ENCODE results near the gene BHLHE40.
"Not testable (repeated sequence)": the region's sequence is repeated elsewhere in the genome, so short reads cannot be mapped to it uniquely, and the experiment has no call there.

BHLHE40 gene

GRCh38 chr3:4950948-4951347, 28.3 kb upstream of the BHLHE40 start:
- H3K4me1 Mint-ChIP-seq (ENCODE audit: low read depth), result peaks cover 7% of the 10 kb centered on the region
- no peak overlapping the region for H3K4me3 Mint-ChIP-seq
- H3K27ac Mint-ChIP-seq, result no peak overlapping the region
- H3K36me3 Mint-ChIP-seq (ENCODE audit: low read depth), result peaks cover 11% of the 10 kb centered on the region
- no peaks in the 10 kb centered on the region for H3K9me3 Mint-ChIP-seq
- H3K27me3 Mint-ChIP-seq (ENCODE audit: low read depth), result no peaks in the 10 kb centered on the region

DNA sequence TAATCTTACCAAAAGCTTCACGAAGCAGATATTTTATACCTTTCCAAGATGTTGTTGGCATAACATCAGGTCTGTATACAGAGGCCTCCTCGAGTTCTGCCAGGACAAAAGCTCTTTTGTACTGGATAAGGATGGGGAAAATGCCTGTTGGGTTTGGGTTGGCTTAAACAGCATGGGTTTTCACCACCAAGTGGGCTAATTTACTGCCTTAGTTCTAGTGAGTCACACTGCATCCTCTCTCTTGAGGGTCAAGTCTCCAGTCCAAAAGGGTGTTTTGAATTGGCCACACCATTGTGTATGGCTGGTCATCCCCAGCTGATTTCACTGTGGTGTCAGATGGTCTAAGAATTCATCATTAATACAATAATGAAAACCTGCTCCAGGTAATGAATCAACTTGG, 26.1 kb upstream of the BHLHE40 start:
- Mint-ChIP-seq H3K9me3 (peaks cover 9% of the 10 kb centered on the region), H3K27ac (no peak overlapping the region), H3K27me3 (ENCODE audit: low read depth) (no peaks in the 10 kb centered on the region), H3K36me3 (ENCODE audit: low read depth) (peaks cover 20% of the 10 kb centered on the region), H3K4me3 (no peak overlapping the region), H3K4me1 (ENCODE audit: low read depth) (peaks cover 2% of the 10 kb centered on the region)

DNA sequence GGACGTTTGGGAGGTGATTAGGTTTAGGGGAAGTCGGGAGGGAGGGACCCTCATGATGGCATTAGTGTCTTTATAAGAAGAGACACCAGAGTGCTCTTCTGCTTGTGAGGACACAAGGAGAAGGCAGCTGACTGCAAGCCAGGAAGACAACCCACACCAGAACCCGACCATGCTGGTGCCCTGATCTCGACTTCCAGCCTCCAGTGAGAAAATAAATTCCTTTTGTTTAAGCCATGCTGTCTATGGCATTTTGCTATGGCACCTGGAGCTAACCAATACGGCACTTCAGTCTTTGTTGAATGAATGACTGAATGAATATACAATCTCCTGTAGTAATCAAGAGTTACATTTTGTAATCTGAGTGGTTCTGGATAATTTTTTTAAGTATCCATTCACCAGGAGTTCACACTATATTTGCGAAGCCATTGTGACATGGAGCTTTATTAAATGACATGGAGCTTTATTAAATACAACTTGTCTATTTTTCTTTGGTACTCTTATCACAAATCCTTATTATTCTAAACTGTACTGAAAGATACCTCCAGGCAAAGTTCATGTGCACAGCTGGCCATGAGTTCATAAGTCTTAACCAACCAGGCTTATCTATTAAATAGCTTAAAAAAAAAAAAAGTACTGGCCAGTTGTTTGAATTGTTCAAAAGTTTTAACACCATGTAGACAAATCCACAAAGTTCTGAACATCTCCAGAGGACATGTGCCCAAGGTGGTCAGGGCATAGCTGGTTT, 24.8 kb upstream of the BHLHE40 start:
- Mint-ChIP-seq H3K27me3 (ENCODE audit: low read depth) (no peaks in the 10 kb centered on the region), H3K9me3 (peaks cover 20% of the 10 kb centered on the region), H3K4me1 (ENCODE audit: low read depth) (peaks cover 2% of the 10 kb centered on the region), H3K27ac (no peak overlapping the region), H3K36me3 (ENCODE audit: low read depth) (peaks cover 26% of the 10 kb centered on the region), H3K4me3 (no peak overlapping the region)

GRCh38 chr3:4956099-4956498, 23.1 kb upstream of the BHLHE40 start:
- Mint-ChIP-seq H3K36me3 (ENCODE audit: low read depth) (peaks cover 26% of the 10 kb centered on the region), H3K9me3 (peaks cover 24% of the 10 kb centered on the region), H3K4me3 (no peak overlapping the region), H3K27me3 (ENCODE audit: low read depth) (no peaks in the 10 kb centered on the region), H3K27ac (no peak overlapping the region), H3K4me1 (ENCODE audit: low read depth) (peaks cover 2% of the 10 kb centered on the region)

GRCh38 chr3:4956738-4957137, 22.5 kb upstream of the BHLHE40 start:
- H3K9me3 Mint-ChIP-seq, result peaks cover 24% of the 10 kb centered on the region
- no peaks in the 10 kb centered on the region for H3K27me3 Mint-ChIP-seq (ENCODE audit: low read depth)
- H3K4me1 Mint-ChIP-seq (ENCODE audit: low read depth), result peaks cover 2% of the 10 kb centered on the region
- peaks cover 26% of the 10 kb centered on the region for H3K36me3 Mint-ChIP-seq (ENCODE audit: low read depth)
- H3K4me3 Mint-ChIP-seq, result no peak overlapping the region
- H3K27ac Mint-ChIP-seq, result no peak overlapping the region

GRCh38 chr3:4957978-4958377, 21.3 kb upstream of the BHLHE40 start:
- Mint-ChIP-seq H3K27me3 (ENCODE audit: low read depth) (no peaks in the 10 kb centered on the region), H3K9me3 (peaks cover 24% of the 10 kb centered on the region), H3K27ac (no peak overlapping the region), H3K4me3 (no peak overlapping the region), H3K4me1 (ENCODE audit: low read depth) (peaks cover 2% of the 10 kb centered on the region), H3K36me3 (ENCODE audit: low read depth) (peaks cover 26% of the 10 kb centered on the region)

DNA sequence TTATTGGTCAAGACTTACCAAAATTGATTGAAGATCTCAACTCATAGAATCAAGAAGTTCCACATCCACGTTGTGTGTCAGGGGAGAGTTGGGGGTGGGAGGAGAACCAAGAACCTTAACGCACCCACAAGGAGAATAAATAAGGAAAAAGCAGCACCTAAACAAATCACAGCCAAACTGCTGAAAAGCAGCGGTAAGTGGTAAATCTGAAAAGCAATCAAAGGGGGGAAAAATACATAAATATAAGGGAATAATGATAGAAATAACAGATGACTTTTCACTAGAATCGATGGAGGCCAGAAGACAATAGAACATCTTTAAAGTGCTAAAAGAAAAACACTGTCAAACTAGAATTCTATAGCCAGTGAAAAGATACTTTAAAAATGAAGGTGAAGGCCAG, 20.1 kb upstream of the BHLHE40 start:
- H3K4me3 Mint-ChIP-seq, result no peak overlapping the region
- peaks cover 27% of the 10 kb centered on the region for H3K36me3 Mint-ChIP-seq (ENCODE audit: low read depth)
- H3K9me3 Mint-ChIP-seq, result peaks cover 28% of the 10 kb centered on the region
- H3K27me3 Mint-ChIP-seq (ENCODE audit: low read depth), result no peaks in the 10 kb centered on the region
- no peak overlapping the region for H3K27ac Mint-ChIP-seq
- H3K4me1 Mint-ChIP-seq (ENCODE audit: low read depth), result peaks cover 2% of the 10 kb centered on the region

DNA sequence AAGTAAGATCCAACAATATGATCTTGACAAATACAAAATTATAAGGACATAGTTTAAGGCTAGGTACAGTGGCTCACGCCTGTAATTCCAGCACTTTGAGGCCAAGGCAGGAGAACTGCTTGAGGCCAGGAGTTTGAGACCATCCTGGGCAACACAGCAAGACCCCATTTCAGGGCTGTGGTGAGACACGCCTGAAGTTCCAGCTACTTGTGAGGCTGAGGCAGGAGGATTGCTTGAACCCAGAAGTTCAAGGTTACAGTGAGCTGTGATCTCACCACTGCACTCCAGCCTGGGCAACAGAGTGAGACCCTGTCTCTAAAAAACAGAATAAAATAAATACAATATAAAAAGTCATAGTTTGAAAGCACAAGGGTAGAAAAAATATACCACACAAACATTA, 17.4 kb upstream of the BHLHE40 start:
- H3K4me1 Mint-ChIP-seq (ENCODE audit: low read depth), result peaks cover 15% of the 10 kb centered on the region
- peaks cover 41% of the 10 kb centered on the region for H3K9me3 Mint-ChIP-seq
- H3K36me3 Mint-ChIP-seq (ENCODE audit: low read depth), result peaks cover 32% of the 10 kb centered on the region
- H3K4me3 Mint-ChIP-seq; H3K27ac Mint-ChIP-seq; H3K27me3 Mint-ChIP-seq (ENCODE audit: low read depth): not testable (repeated sequence)

DNA sequence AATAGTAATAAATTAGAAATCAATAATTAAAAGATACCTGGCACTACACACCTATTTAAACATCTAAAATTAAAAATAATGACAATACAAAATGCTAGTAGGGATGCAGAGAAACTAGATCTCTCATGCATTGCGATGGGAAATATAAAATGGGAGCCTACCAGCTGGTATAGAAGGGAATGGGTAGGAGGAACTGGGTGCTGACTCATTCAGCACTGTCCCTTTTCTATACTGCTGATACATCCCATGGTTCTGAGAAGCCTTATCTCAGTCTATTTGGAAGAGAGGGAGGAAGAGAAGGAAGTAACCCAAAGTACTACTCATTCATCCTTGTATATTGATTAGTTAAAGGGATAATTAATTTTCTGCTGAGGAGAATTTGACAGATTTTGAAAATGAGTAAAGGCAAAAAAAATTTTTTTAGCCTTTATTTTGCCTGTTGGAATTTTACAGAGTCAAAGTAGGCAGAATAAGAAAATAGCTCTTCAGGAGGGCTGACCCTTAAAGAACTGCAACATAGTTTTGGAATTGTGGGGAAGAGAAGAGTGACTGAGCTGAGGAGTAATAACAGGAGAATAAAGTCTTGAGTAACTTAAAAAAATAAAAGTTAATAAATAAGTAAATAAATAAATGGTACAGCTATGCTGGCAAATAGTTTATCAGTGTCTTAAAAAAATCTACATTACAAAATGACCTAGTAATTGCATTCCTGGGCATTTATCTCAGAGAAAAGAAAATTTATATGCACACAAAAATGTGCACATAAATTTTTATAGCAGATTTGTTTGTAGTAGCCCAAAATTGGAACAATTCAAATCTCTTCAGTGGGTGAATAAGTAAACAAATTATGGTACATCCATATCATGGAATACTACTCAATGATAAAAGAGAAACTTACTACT, 15.3 kb upstream of the BHLHE40 start:
- peaks cover 38% of the 10 kb centered on the region for H3K36me3 Mint-ChIP-seq (ENCODE audit: low read depth)
- H3K4me3 Mint-ChIP-seq, result no peak overlapping the region
- peaks cover 47% of the 10 kb centered on the region for H3K9me3 Mint-ChIP-seq
- H3K27ac Mint-ChIP-seq, result no peak overlapping the region
- H3K4me1 Mint-ChIP-seq (ENCODE audit: low read depth), result peaks cover 18% of the 10 kb centered on the region
- no peaks in the 10 kb centered on the region for H3K27me3 Mint-ChIP-seq (ENCODE audit: low read depth)

- not testable (repeated sequence) for H3K4me3 Mint-ChIP-seq; H3K27me3 Mint-ChIP-seq (ENCODE audit: low read depth); H3K27ac Mint-ChIP-seq
- Mint-ChIP-seq H3K4me1 (ENCODE audit: low read depth) (peaks cover 18% of the 10 kb centered on the region), H3K36me3 (ENCODE audit: low read depth) (peaks cover 46% of the 10 kb centered on the region), H3K9me3 (peaks cover 56% of the 10 kb centered on the region)
Measured at GRCh38 chr3:4966006-4966405, 13.2 kb upstream of the BHLHE40 start.

DNA sequence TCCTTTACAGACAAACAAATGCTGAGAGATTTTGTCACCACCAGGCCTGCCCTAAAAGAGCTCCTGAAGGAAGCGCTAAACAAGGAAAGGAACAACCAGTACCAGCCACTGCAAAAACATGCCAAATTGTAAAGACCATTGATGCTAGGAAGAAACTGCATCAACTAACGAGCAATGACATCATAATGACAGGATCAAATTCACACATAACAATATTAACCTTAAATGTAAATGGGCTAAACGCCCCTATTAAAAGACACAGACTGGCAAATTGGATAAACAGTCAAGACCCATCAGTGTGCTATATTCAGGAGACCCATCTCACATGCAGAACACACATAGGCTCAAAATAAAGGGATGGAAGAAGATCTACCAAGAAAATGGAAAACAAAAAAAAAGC, 11.6 kb upstream of the BHLHE40 start:
- Mint-ChIP-seq H3K4me1 (ENCODE audit: low read depth) (peaks cover 18% of the 10 kb centered on the region), H3K36me3 (ENCODE audit: low read depth) (peaks cover 56% of the 10 kb centered on the region), H3K9me3 (peaks cover 63% of the 10 kb centered on the region)
- H3K27me3 Mint-ChIP-seq (ENCODE audit: low read depth); H3K4me3 Mint-ChIP-seq; H3K27ac Mint-ChIP-seq: not testable (repeated sequence)

DNA sequence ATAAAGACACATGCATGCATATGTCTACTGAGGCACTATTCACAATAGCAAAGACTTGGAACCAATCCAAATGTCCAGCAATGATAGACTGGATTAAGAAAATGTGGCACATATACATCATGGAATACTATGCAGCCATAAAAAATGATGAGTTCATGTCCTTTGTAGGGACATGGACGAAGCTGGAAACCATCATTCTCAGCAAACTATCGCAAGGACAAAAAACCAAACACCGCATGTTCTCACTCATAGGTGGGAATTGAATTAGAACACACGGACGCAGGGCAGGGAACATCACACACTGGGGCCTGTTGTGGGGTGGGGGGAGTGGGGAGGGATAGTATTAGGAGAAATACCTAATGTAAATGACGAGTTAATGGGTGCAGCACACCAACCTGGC, 7.8 kb upstream of the BHLHE40 start:
- H3K27me3 Mint-ChIP-seq (ENCODE audit: low read depth); H3K4me3 Mint-ChIP-seq; H3K27ac Mint-ChIP-seq: not testable (repeated sequence)
- Mint-ChIP-seq H3K36me3 (ENCODE audit: low read depth) (peaks cover 53% of the 10 kb centered on the region), H3K9me3 (peaks cover 61% of the 10 kb centered on the region), H3K4me1 (ENCODE audit: low read depth) (peaks cover 33% of the 10 kb centered on the region)

- Mint-ChIP-seq H3K9me3 (peaks cover 57% of the 10 kb centered on the region), H3K27ac (no peak overlapping the region), H3K36me3 (ENCODE audit: low read depth) (peaks cover 49% of the 10 kb centered on the region), H3K4me3 (no peak overlapping the region), H3K27me3 (ENCODE audit: low read depth) (no peaks in the 10 kb centered on the region), H3K4me1 (ENCODE audit: low read depth) (peaks cover 34% of the 10 kb centered on the region)
Measured at GRCh38 chr3:4971838-4972237, 7.4 kb upstream of the BHLHE40 start.

DNA sequence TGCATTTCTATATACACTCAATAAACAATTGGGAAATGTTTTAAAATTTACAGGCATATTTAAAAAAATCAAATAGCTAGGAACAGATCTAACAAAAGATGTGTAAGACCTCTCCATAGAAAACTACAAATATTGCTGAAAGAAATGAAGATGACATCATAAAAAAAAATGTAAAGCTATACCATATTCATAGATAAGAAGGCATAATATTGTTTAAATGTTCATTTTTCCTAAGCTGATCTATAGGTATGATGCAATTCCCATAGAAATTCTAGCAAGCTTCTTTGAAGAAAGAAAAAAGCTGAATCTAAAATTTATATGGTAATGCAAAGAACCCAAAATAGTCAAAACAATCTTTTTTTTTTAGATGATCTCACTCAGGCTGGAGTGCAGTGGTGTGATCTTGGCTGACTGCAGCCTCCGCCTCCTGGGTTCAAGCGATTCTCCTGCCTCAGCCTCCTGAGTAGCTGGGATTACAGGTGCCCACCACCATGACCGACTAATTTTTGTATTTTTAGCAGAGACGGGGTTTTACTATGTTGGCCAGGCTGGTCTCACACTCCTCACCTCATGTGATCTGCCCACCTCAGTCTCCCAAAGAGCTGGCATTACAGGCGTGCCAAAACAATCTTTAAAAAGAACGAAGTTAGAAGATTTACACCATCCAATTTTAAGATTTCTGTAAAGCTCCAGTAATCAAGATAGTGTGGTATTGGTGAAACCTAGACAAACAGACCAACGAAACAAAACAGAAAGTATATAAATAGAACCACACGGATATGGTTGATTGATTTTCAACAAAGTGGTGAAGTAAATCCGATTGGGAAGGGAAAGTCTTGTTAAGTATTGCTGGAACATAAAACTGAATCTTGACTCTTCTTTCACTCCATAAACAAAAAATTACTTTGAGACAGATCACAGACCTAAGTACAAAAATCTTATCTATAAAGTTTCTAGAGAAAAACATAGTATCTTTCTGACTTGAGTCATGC, 6.3 kb upstream of the BHLHE40 start:
- H3K4me3 Mint-ChIP-seq, result no peak overlapping the region
- peaks cover 45% of the 10 kb centered on the region for H3K9me3 Mint-ChIP-seq
- H3K27me3 Mint-ChIP-seq (ENCODE audit: low read depth), result no peaks in the 10 kb centered on the region
- H3K27ac Mint-ChIP-seq, result peak overlapping the region; percentile 58
- peaks cover 42% of the 10 kb centered on the region for H3K4me1 Mint-ChIP-seq (ENCODE audit: low read depth)
- peaks cover 42% of the 10 kb centered on the region for H3K36me3 Mint-ChIP-seq (ENCODE audit: low read depth)

Measured in T-helper 1 cell treated with Interleukin-12 subunit alpha and Interleukin-12 subunit beta and Interleukin-4 antibody, amounts not matched to agents 30 μg/mL and 1 μg/mL, for 36 hours (primary cell).